AG04450 (cell line): ENCODE data around the gene FLT4. TPM values are rescaled to one million over a fixed set of nuclear protein-coding genes. Genes with fewer than 3 reads are reported as not detected.

Source experiments
- CTCF ChIA-PET: fragments of 300-600, 350-600 bp; formaldehyde crosslinking; extraction: SDS; loops from one replicate; lab custom pipeline; 2022; ENCODE audit warnings: antibody characterized with exemption, inconsistent platforms; lab: Charles Lee
- POLR2A ChIA-PET: fragments of 350-600 bp; formaldehyde crosslinking; extraction: SDS; loops from one replicate; lab custom pipeline; 2021; ENCODE audit warnings: antibody characterized with exemption, inconsistent platforms; lab: Yijun Ruan, JAX
- DNase-seq: peaks from one replicate; pipeline ENCODE4 v3.0.0-alpha.2; 2011; ENCODE audit warnings: low read depth, low spot score
- H3K27ac ChIP-seq: one replicate; pipeline ENCODE4 v1.5.1; 2012; ENCODE audit warnings: low read depth, low read length, control low read depth
- H3K27me3 ChIP-seq: one replicate; pipeline ENCODE4 v1.6.0; 2012; ENCODE audit warnings: low read length; ENCODE audit not compliant: control insufficient read depth, insufficient read depth
- H3K4me3 ChIP-seq: 2 replicates; pipeline ENCODE4 v1.5.1; 2011; ENCODE audit warnings: mild to moderate bottlenecking, low read depth, low read length, control low read depth
- H3K9me3 ChIP-seq: 2 replicates; pipeline ENCODE4 v1.5.1; 2012; ENCODE audit warnings: low read length; ENCODE audit not compliant: control insufficient read depth, insufficient read depth
- polyA plus RNA-seq: library from polyadenylated mRNA; depleted of rRNA; stranded (reverse); fragments of >200 nt; gene quantifications from 2 replicates; pipeline ENCODE4 v1.2.3, GENCODE V29; 2011
- TF ChIP-seq, protein P1 (sequence below): IDR thresholded peaks from 2 replicates; pipeline ENCODE4 v1.5.1; 2011; ENCODE audit warnings: low read depth, low read length, control low read depth, inconsistent platforms

The FLT4 gene
- polyA plus RNA-seq, 1 experiment, result not detected

GRCh38 chr5:180625125-180625790, 24.1 kb downstream of the FLT4 start:
- H3K27me3 ChIP-seq, result peaks cover 4% of the 10 kb centered on the region
- TF ChIP-seq, protein P1, sequence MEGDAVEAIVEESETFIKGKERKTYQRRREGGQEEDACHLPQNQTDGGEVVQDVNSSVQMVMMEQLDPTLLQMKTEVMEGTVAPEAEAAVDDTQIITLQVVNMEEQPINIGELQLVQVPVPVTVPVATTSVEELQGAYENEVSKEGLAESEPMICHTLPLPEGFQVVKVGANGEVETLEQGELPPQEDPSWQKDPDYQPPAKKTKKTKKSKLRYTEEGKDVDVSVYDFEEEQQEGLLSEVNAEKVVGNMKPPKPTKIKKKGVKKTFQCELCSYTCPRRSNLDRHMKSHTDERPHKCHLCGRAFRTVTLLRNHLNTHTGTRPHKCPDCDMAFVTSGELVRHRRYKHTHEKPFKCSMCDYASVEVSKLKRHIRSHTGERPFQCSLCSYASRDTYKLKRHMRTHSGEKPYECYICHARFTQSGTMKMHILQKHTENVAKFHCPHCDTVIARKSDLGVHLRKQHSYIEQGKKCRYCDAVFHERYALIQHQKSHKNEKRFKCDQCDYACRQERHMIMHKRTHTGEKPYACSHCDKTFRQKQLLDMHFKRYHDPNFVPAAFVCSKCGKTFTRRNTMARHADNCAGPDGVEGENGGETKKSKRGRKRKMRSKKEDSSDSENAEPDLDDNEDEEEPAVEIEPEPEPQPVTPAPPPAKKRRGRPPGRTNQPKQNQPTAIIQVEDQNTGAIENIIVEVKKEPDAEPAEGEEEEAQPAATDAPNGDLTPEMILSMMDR, result no peak
- H3K4me3 ChIP-seq, result no peak overlapping the region
- peaks cover 13% of the 10 kb centered on the region; the same call in 1 of the 2 replicates for H3K9me3 ChIP-seq
- H3K27ac ChIP-seq, result no peak overlapping the region
- CTCF ChIA-PET, result no interaction called here
- no peak for DNase-seq
- POLR2A ChIA-PET, result no interaction called here

DNA sequence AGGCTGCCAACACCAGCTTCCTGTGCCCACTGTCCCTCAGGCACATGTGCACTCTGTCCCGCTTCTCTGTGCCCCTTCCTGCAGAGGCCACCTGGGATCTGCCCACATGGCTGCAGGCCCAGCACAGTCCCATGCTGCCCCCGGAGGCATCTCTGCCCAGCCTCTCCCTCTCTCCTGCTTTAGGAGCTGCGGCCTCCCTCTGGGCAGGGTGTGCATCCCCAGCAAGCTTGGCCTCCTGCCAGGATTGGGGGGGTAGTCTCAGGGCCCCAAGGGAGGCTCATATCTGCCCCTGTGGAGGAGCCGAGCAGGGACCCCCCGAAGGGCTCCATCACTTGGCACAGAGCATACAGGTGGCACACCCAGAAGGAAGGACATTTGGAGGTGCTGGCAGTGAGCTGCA, 24.8 kb downstream of the FLT4 start:
- TF ChIP-seq, protein P1, result no peak
- CTCF ChIA-PET, result no interaction called here
- POLR2A ChIA-PET, result no interaction called here
- Histone ChIP-seq H3K4me3 (no peak overlapping the region), H3K9me3 (peaks cover 12% of the 10 kb centered on the region; the same call in 1 of the 2 replicates), H3K27me3 (peaks cover 4% of the 10 kb centered on the region), H3K27ac (no peak overlapping the region)
- no peak for DNase-seq

GRCh38 chr5:180623844-180624243, 25.6 kb downstream of the FLT4 start:
- Histone ChIP-seq H3K27ac (no peak overlapping the region), H3K4me3 (no peak overlapping the region), H3K9me3 (peaks cover 12% of the 10 kb centered on the region; the same call in 1 of the 2 replicates), H3K27me3 (peaks cover 4% of the 10 kb centered on the region)
- no peak for DNase-seq
- ChIA-PET CTCF (no interaction called here), POLR2A (no interaction called here)
- TF ChIP-seq, protein P1, result no peak

GRCh38 chr5:180623411-180623834, 26.0 kb downstream of the FLT4 start:
- Histone ChIP-seq H3K4me3 (no peak overlapping the region), H3K9me3 (peaks cover 12% of the 10 kb centered on the region; the same call in 1 of the 2 replicates), H3K27ac (no peak overlapping the region), H3K27me3 (peaks cover 4% of the 10 kb centered on the region)
- DNase-seq, result no peak
- ChIA-PET POLR2A (no interaction called here), CTCF (no interaction called here)
- TF ChIP-seq, protein P1, result no peak

DNA sequence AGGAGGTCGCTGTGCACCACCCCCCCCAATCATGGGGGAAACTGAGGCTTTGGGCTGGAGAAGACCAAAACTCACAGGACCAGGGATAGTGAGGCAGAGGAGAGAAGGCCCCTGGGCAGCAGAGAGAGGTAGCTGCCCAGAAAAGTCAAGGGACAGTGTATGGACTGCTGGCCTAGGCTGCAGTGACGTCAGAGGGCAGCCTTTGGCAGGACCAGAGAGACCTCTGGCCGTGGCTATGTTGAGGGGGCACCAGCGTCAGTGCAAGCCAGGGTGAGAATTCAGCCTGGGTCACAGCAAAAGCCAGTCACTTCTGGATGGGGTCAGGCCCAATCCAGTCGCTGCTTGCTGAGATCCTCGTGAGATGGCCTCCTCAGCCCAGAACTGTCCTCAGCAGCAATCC, 26.5 kb downstream of the FLT4 start:
- Histone ChIP-seq H3K4me3 (no peak overlapping the region), H3K27ac (no peak overlapping the region), H3K27me3 (peaks cover 2% of the 10 kb centered on the region), H3K9me3 (peaks cover 12% of the 10 kb centered on the region; the same call in 1 of the 2 replicates)
- POLR2A ChIA-PET, result no interaction called here
- CTCF ChIA-PET, result interaction anchor here (1.2 kb wide), 1 partner anchor 17 kb away, joined by 3 read pairs; no protein-coding TSS in a partner anchor
- DNase-seq, result no peak
- TF ChIP-seq, protein P1, result no peak
